Lower lobe of right lung (tissue), 2 donors: Measurements from ENCODE around the gene TRAPPC2L. TPM values are rescaled to one million over a fixed set of nuclear protein-coding genes. Genes with fewer than 3 reads are reported as not detected.

Experiments used
- ATAC-seq, 2 donors: fragments of 200-7000 bp; cut with Tn5 transposase; one replicate each; pipeline ENCODE4 v1.9.1; 2020 to 2022; ENCODE audit warnings: mild to moderate bottlenecking in 2 of 2, moderate library complexity in 2 of 2
- DNase-seq: peaks from one replicate; pipeline ENCODE4 v3.0.0-alpha.2; 2020
- H3K27ac ChIP-seq: fragments of 200-600 bp; one replicate; pipeline ENCODE4 v1.8.0; 2022
- H3K27me3 ChIP-seq: fragments of 200-600 bp; one replicate; pipeline ENCODE4 v1.8.0; 2022; ENCODE audit warnings: low read depth
- H3K36me3 ChIP-seq: fragments of 200-600 bp; one replicate; pipeline ENCODE4 v1.8.0; 2022; ENCODE audit warnings: mild to moderate bottlenecking
- H3K4me1 ChIP-seq: fragments of 200-600 bp; one replicate; pipeline ENCODE4 v1.8.0; 2022
- H3K4me3 ChIP-seq: fragments of 200-600 bp; one replicate; pipeline ENCODE4 v1.8.0; 2022; ENCODE audit warnings: mild to moderate bottlenecking
- H3K9me3 ChIP-seq: fragments of 200-600 bp; one replicate; pipeline ENCODE4 v1.8.0; 2022
- intact Hi-C: fragments of 100-400 bp; cut with DNase I; formaldehyde crosslinking; loops from one replicate; pipeline ENCODE4 v1.11.0; 2022
- total RNA-seq: library from RNA; stranded (reverse); fragmentation: NEBNext Ultra II Directional; extraction: Animal tissue kit (Norgen Biotek cat#: 25700); gene quantifications from one replicate; pipeline ENCODE4 v1.2.1, GENCODE V29; 2021
- TF ChIP-seq, protein P1 (sequence below): fragments of 200-600 bp; IDR thresholded peaks from one replicate; pipeline ENCODE4 v1.8.0; 2022; ENCODE audit warnings: antibody characterized with exemption, mild to moderate bottlenecking
- donor health status: DM: no; HTN: yes; CAD: no; lungs with severe emphysema.

Gene TRAPPC2L
- total RNA-seq, 1 donor from 2014 or later: 51.4 TPM

DNA sequence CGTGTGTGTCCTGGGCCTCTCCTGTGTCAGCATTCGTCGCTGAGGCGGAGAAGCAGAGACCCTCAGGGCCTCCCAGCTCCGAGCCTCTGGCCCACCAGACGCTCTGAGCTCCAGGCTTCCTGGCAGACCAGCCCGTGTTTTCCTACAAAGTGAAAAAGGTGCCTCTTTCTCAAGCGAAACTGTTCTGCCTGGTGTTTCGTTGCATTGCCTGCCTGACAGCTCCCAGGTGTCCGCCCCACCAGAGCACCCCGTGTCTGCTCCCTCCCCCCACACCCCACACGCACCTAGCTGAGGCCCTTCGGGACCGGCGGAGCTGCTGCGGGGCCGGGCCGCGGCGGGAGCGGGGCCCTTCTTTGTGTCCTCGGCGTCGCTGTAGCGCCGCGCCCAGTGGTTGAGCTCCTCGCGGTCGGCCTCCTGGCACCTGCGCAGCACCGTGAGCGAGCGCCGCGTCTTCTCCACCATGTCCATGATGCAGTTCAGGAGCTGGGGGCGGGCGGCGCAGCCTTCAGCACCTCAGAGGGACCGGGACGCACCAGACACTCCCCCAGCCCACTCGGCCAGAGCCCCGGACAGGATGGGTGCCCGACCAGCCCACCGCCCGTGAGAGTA, 24.2 kb downstream of the TRAPPC2L start:
- no peaks in the 10 kb centered on the region for H3K27me3 ChIP-seq
- intact Hi-C loops: no loop called here
- peaks cover 51% of the 10 kb centered on the region for H3K36me3 ChIP-seq
- H3K9me3 ChIP-seq: no peaks in the 10 kb centered on the region
- ATAC-seq (no peak), DNase-seq (no peak)
- TF ChIP-seq, protein P1, sequence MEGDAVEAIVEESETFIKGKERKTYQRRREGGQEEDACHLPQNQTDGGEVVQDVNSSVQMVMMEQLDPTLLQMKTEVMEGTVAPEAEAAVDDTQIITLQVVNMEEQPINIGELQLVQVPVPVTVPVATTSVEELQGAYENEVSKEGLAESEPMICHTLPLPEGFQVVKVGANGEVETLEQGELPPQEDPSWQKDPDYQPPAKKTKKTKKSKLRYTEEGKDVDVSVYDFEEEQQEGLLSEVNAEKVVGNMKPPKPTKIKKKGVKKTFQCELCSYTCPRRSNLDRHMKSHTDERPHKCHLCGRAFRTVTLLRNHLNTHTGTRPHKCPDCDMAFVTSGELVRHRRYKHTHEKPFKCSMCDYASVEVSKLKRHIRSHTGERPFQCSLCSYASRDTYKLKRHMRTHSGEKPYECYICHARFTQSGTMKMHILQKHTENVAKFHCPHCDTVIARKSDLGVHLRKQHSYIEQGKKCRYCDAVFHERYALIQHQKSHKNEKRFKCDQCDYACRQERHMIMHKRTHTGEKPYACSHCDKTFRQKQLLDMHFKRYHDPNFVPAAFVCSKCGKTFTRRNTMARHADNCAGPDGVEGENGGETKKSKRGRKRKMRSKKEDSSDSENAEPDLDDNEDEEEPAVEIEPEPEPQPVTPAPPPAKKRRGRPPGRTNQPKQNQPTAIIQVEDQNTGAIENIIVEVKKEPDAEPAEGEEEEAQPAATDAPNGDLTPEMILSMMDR: no peak
- H3K4me1 ChIP-seq: peaks cover 7% of the 10 kb centered on the region
- no peak overlapping the region for H3K27ac ChIP-seq
- H3K4me3 ChIP-seq: no peak overlapping the region

DNA sequence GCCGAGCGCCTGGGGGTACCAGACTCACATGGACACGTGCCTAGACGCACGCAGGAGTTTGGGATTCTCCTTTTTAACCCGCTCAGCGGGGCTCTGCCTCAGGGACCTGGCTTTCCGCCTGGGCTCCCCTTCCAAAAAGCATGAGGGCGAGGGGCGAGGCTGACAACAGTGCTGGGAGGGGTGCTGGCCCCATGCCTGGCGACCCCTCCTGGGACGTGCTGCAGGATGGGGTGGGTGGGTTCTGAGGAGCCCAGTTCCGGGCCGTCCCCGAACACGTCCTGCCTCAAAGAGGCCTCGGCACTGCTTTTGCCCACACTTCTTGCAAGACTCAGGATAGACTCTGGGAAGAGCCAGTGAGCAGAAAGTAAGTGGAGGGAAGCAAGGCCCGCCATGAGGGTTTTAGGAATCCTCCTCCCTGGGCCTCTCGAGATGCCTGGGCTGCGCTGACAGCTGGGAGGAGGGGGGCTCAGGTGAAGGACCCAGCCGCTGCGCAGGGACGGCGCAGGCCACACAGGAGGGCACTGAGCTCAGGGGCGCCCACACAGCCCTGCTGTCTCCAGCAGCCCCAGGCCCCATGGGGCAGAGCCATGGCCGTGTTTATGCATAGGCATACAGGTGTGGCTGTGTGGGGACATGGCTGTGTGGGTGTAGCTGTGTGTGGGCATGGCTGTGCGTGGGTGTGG, 24.9 kb downstream of the TRAPPC2L start:
- Histone ChIP-seq H3K4me3 (no peak overlapping the region), H3K9me3 (no peaks in the 10 kb centered on the region), H3K27me3 (no peaks in the 10 kb centered on the region), H3K27ac (no peak overlapping the region), H3K36me3 (peaks cover 48% of the 10 kb centered on the region), H3K4me1 (peaks cover 8% of the 10 kb centered on the region)
- intact Hi-C loops: no loop called here
- no peak for ATAC-seq
- TF ChIP-seq, protein P1: no peak
- DNase-seq: no peak

DNA sequence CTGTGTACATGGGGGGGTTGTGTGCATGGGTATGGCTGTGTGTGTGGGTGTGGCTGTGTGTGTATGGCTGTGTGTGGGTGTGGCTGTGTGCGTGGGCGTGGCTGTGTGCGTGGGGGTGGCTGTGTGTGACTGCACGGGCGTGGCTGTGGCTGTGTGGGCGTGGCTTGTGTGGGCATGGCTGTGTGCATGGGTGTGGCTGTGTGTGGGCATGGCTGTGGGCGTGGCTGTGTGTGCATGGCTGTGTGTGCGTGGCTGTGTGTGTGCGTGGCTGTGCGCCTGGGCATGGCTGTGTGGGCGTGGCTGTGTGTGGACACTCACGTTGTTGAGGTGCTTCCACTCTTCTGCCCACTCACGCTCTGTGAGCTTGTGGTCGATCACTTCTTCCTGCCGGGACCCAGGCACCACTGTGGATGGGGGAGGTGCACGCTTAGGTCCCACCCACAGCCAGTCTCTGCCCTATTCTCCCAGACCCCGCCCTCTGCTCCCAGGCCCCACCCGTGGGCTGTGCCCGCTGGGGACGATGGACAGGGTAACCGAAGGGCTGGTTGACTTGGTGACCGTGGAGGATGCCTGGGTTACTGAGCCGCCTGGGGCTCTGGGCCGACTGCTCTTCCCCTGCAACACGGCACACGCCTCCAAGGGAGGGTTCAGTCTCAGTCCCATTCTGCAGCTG, 25.6 kb downstream of the TRAPPC2L start:
- TF ChIP-seq, protein P1: no peak
- Histone ChIP-seq H3K4me1 (peaks cover 8% of the 10 kb centered on the region), H3K4me3 (no peak overlapping the region), H3K36me3 (peaks cover 48% of the 10 kb centered on the region), H3K27ac (no peak overlapping the region), H3K27me3 (no peaks in the 10 kb centered on the region), H3K9me3 (no peaks in the 10 kb centered on the region)
- no peak for DNase-seq
- intact Hi-C loops: no loop called here
- no peak for ATAC-seq

DNA sequence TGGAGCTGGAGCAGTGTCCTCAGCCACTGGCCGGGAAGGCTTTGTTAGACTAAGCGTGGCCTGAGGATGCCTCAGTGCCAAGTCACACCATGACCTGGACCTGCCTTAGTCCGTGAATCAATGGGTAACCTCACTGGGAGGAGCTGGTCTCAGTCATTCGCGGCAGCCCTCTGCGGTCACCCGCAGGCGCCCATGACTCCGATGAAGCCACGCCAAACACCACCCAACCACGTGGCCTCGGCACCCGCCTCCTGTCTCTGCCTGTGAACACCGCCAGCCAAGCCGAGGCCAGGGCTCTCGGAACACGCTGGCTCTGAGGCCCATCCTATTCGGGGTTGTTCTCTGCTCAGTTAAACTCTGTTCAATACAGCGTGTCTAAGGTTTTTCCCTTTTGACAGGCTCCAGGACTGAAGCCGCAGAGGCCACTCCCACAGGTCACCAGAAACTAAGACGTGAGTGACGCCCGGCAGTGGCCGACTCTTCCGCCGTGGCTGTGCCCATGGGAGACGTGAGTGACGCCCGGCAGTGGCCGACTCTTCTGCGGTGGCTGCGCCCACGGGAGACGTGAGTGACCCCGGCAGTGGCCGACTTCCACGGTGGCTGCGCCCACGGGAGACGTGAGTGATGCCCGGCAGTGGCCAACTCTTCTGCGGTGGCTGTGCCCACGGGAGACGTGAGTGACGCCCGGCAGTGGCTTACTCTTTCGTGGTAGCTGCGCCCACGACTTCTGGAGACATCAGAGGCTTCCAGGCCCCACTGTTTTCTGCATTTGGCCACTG, 26.4 kb downstream of the TRAPPC2L start:
- intact Hi-C loops: no loop called here
- Histone ChIP-seq H3K27me3 (no peaks in the 10 kb centered on the region), H3K36me3 (peaks cover 43% of the 10 kb centered on the region), H3K4me3 (no peak overlapping the region), H3K27ac (no peak overlapping the region), H3K4me1 (peaks cover 8% of the 10 kb centered on the region), H3K9me3 (no peaks in the 10 kb centered on the region)
- DNase-seq (no peak), ATAC-seq (no peak)
- TF ChIP-seq, protein P1: no peak

DNA sequence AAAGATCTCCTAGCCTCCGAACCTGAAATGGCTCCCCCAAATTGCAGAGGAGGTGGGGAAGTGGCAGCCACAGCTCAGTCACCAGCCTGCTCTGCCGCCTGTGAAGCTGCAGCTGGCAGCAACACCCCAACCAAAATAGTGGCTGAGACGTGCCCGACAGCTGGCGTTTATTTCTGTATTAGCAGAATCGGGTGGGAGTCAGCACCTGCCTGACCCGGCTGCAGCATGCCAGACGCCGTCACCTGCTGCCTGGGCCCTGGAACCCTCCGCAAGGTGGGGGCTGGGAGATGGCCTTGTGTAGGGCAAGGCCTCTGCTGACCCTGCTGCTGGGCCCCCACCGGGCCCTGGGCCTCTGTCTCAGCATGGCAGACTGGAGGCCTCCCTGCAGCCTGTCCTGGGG, 27.0 kb downstream of the TRAPPC2L start:
- H3K4me1 ChIP-seq: peaks cover 8% of the 10 kb centered on the region
- DNase-seq (no peak), ATAC-seq (no peak)
- no peak overlapping the region for H3K4me3 ChIP-seq
- no peak overlapping the region for H3K27ac ChIP-seq
- TF ChIP-seq, protein P1: no peak
- no peaks in the 10 kb centered on the region for H3K9me3 ChIP-seq
- intact Hi-C loops: no loop called here
- peaks cover 38% of the 10 kb centered on the region for H3K36me3 ChIP-seq
- H3K27me3 ChIP-seq: no peaks in the 10 kb centered on the region
